WERI-Rb-1 (cell line): ENCODE measurements around the gene LSM12.
A peak's percentile ranks its signal among the peaks of the same experiment; 100 is the strongest.
"Not testable (repeated sequence)": the region's sequence is repeated elsewhere in the genome, so short reads cannot be mapped to it uniquely, and the experiment has no call there.

Source experiments
- DNase-seq: peaks from one replicate; pipeline ENCODE4 v3.0.0-alpha.2; 2020
- H3K27ac ChIP-seq: fragments of 250-450 bp; sonication (Bioruptor Pico); 2 replicates; pipeline ENCODE4 v1.5.1; 2020; ENCODE audit warnings: mild to moderate bottlenecking, moderate library complexity
- H3K27me3 ChIP-seq: fragments of 250-450 bp; sonication (Bioruptor Pico); 2 replicates; pipeline ENCODE4 v1.5.1; 2021; ENCODE audit warnings: mild to moderate bottlenecking, low read depth, moderate library complexity; ENCODE audit not compliant: insufficient read depth, severe bottlenecking
- H3K36me3 ChIP-seq: fragments of 250-450 bp; sonication (Bioruptor Pico); 2 replicates; pipeline ENCODE4 v1.5.1; 2020; ENCODE audit warnings: mild to moderate bottlenecking, moderate library complexity
- H3K4me3 ChIP-seq: 2 replicates; pipeline ENCODE4 v1.5.1; 2011; ENCODE audit warnings: low read depth, mild to moderate bottlenecking, control low read depth, low read length
- H3K9me3 ChIP-seq: fragments of 250-450 bp; sonication (Bioruptor Pico); 2 replicates; pipeline ENCODE4 v1.5.1; 2021; ENCODE audit warnings: mild to moderate bottlenecking, moderate library complexity; ENCODE audit not compliant: severe bottlenecking
- TF ChIP-seq, protein P1 (sequence below): IDR thresholded peaks from 2 replicates; pipeline ENCODE4 v1.5.1; 2011; ENCODE audit warnings: low read depth, mild to moderate bottlenecking, control low read depth, inconsistent platforms, low read length

The LSM12 gene

DNA sequence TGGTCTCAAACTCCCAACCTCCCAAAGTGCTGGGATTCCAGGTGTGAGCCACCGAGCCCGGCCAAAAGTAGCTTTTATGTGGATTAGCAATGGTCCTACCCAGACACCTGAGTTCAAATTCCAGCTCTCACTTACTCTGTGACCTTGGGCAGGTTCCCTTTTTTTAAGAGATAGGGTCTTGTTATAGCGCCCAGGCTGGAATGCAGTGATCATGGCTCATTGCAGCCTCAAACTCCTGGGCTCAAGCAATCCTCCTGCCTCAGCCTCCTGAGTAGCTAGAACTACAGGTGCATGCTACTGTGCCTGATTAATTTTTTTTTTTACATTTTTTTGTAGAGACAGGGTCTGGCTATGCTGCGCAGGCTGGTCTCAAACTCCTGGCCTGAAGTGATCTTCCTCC, 40.3 kb upstream of the LSM12 start:
- Histone ChIP-seq H3K27ac (no peak overlapping the region), H3K9me3 (peaks cover 2% of the 10 kb centered on the region), H3K36me3 (peaks cover 63% of the 10 kb centered on the region), H3K27me3 (no peaks in the 10 kb centered on the region), H3K4me3 (no peak overlapping the region)
- DNase-seq, result no peak
- TF ChIP-seq, protein P1, sequence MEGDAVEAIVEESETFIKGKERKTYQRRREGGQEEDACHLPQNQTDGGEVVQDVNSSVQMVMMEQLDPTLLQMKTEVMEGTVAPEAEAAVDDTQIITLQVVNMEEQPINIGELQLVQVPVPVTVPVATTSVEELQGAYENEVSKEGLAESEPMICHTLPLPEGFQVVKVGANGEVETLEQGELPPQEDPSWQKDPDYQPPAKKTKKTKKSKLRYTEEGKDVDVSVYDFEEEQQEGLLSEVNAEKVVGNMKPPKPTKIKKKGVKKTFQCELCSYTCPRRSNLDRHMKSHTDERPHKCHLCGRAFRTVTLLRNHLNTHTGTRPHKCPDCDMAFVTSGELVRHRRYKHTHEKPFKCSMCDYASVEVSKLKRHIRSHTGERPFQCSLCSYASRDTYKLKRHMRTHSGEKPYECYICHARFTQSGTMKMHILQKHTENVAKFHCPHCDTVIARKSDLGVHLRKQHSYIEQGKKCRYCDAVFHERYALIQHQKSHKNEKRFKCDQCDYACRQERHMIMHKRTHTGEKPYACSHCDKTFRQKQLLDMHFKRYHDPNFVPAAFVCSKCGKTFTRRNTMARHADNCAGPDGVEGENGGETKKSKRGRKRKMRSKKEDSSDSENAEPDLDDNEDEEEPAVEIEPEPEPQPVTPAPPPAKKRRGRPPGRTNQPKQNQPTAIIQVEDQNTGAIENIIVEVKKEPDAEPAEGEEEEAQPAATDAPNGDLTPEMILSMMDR, result no peak

DNA sequence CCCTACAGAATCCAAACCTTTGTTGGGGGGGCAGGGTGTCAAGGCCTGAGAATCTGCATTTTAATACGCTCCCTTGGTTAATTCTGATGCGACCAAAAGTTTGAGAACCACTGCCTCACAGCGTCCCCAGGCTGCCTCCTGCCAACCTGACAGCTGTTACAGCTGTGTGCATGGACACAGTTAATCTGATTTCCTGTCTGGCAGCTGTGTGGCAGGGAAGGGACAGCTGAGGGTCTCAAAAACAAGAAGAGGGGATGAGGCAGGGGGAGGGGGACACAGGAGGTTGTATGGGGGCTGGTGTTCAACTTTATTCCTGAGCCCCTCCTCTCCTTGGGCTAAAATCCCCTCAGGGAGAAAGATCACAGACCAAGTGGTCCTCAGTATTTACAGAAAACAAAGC, 39.5 kb upstream of the LSM12 start:
- TF ChIP-seq, protein P1, result no peak
- H3K36me3 ChIP-seq, result peaks cover 64% of the 10 kb centered on the region
- no peak overlapping the region for H3K4me3 ChIP-seq
- DNase-seq, result no peak
- no peaks in the 10 kb centered on the region for H3K27me3 ChIP-seq
- peaks cover 2% of the 10 kb centered on the region for H3K9me3 ChIP-seq
- H3K27ac ChIP-seq, result peak overlapping the region; percentile 27

DNA sequence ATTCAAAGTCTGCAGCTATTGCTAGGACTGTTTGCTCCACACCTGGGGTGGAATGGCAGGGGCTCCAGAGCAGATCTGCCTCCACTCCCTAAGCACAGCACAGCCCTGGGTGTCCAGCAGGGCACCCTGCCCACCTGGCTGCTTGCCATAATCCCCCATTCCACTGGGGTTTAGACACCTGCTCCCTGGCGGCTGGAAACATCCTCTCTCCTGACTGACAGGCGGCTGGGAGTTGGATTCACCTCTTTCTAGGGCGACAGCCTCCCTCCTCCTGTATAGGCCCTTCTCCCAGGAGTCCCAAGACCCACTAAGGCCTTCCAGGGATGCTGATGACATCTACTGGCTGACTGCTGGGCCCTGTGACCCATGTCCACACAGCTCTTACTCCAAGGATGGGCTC, 39.0 kb upstream of the LSM12 start:
- peaks cover 62% of the 10 kb centered on the region for H3K36me3 ChIP-seq
- H3K4me3 ChIP-seq, result no peak overlapping the region
- peaks cover 2% of the 10 kb centered on the region for H3K9me3 ChIP-seq
- DNase-seq, result peak; percentile 95
- H3K27me3 ChIP-seq, result no peaks in the 10 kb centered on the region
- TF ChIP-seq, protein P1, result peak; percentile 70
- H3K27ac ChIP-seq, result peak overlapping the region; percentile 27

DNA sequence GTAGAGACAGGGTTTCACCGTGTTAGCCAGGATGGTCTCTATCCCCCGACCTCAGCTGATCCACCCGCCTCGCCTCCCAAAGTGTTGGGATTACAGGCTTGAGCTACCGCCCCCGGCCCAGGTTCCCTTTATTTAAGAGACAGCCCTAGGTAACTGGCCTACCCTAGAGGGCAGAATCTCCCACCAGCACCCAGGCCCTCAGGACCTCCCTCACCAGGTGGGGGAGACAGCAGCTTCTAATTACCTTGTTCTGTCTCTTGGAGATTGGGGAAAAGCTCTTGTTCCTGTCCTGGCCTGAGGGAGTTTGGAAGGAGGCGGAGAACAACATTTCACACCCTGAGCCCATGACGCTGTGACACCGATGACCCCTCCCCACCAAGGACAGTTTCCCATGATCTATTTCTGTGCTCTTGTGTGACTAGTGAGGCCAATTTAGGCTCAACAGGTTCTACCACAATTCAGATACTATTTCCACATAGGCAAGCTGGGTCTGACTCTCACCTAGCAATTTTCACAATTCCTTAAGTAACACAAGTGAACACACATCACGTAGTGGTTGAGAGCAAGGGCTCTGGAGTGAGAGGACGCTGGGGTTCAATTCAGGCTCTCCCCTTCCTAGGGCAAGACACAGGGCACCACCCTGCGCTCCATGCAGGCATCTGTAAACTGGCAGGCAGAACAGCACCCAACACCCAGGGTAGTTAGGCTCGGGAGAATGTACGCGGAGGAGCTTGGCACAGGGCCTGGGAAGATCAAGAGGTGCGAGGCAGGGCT, 36.6 kb upstream of the LSM12 start:
- Histone ChIP-seq H3K27me3 (no peaks in the 10 kb centered on the region), H3K4me3 (no peak overlapping the region), H3K27ac (peak overlapping the region; percentile 41; the same call in 1 of the 2 replicates), H3K9me3 (peaks cover 2% of the 10 kb centered on the region), H3K36me3 (peaks cover 60% of the 10 kb centered on the region)
- TF ChIP-seq, protein P1, result no peak
- no peak for DNase-seq

DNA sequence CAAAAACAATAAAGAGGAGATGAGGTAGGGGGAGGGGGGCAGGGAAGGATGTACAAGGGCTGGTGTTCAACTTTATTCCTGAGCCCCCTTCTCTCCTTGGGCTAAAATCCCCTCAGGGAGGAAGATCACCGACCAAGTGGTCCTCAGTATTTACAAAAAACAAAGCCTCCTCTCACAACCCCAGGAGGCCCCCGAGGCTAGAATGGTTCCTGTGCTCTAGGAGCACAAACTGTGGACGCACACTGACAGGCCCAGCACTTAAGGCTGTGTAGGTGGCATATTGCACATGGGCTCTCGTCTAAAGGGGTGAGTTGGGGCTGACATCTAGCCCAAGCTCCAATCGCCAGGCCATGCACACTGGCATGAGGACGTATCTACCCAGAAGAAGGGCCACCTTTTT, 35.4 kb upstream of the LSM12 start:
- Histone ChIP-seq H3K27ac (0 out of 2 replicates have a peak overlapping the region, but pooled peaks have one; percentile 1), H3K36me3 (peaks cover 58% of the 10 kb centered on the region)
- not testable (repeated sequence) for H3K4me3 ChIP-seq, DNase-seq, H3K9me3 ChIP-seq, H3K27me3 ChIP-seq

DNA sequence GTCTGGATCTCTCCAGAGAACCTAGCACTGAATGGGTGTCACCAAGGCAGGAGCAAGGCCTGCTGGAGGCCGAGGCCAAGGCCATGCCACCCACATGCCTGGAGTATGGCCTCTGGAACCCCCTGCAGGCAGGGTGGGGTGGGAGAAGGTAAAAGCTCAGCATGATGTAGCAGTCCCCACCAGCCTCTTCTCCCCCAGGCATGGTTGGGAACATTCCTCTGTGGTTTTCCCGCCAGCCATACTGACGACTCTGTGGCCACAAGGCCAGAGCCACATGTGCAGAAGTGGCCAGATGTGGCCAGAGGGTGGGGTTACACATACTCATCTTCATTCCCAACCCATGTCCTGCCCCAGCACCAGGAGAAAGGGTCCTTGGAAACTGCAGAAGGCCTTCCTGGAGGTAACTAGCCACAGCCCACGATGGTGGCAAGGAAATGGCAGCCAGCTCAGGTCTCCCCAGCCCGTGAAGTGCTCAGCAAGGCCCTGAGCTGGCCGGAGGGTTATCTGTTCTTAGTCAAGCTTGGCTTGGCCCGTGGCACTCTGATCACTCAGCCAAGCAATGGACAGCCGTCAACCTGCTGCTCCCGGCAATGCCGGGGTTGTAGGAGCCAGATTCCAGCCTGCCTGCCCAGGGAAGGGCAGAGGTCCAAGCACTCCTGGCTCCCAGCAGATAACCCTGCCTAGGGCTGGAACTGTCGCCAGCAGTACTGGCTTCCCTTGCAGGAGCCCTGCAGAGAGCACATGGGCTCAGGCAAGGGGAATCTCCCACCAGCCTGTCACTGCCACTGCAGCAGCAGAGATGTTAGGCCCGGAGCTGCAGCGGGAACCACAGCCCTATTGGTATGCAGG, 30.9 kb upstream of the LSM12 start:
- peak; percentile 75 for DNase-seq
- H3K4me3 ChIP-seq, result no peak overlapping the region
- H3K36me3 ChIP-seq, result peaks cover 44% of the 10 kb centered on the region
- no peaks in the 10 kb centered on the region for H3K9me3 ChIP-seq
- no peaks in the 10 kb centered on the region for H3K27me3 ChIP-seq
- H3K27ac ChIP-seq, result peak overlapping the region; percentile 93
- TF ChIP-seq, protein P1, result 0 out of 2 replicates have a peak, but pooled peaks have one; percentile 11
